GM21723 (cell line): Measurements from ENCODE around the gene SHF.
"Not testable (repeated sequence)": the region's sequence is repeated elsewhere in the genome, so short reads cannot be mapped to it uniquely, and the experiment has no call there.

Source experiments
- ATAC-seq: cut with Tn5 transposase; IDR thresholded peaks from one replicate; pipeline ENCODE4 v1.9.1; 2021; ENCODE audit warnings: mild to moderate bottlenecking, moderate library complexity; ENCODE audit not compliant: unreplicated experiment

Gene SHF

DNA sequence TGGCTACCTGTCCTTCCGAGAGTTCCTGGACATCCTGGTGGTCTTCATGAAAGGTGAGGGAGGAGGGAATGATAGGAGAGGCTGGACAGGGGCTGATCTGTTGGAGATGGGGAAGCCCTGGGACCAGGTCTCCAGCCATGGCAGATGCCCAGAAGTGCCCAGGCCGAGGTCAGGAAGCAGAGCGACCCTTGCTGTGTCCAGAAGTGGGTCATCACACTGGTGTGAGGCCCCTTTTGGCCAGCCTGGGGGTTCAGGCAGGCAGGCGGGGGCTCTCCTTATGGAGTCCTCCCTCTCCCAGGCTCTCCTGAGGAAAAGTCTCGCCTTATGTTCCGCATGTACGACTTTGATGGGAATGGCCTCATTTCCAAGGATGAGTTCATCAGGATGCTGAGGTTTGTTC is 40.2 kb downstream of the SHF start:
- no peak for ATAC-seq

DNA sequence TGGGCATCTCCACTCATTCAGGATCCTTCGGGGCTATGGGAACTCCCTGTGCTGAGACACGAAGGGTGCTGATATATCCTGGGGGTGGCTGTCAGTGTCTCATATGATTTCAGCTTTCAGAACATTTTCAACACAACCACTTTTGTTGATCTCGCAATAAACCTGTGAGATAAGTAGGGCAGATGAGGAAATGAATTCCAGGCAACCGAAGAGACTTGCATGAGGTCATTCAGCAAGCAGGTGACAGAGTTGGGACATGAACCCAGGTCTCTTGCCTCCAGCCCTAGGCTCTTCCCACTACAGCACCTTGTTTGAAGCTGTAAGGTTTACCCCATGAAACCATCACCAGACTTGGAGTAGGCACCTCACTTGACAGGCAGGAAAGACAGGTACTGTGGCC is 41.4 kb downstream of the SHF start:
- ATAC-seq = no peak

DNA sequence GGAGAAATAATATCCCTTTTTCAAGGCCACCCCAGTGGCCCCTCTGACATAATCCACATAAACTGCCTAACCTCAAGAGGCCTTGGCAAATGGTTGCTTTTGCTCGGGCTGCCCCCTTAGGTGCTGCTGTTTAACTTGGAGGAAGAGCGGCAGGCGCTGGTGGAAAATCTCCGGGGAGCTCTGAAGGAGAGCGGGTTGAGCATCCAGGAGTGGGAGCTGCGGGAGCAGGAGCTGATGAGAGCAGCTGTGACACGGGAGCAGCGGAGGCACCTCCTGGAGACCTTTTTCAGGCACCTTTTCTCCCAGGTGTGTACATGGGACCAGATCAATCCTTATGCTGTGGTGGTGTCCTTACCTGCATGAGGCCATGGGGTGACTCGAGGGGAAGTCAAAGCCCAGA is 43.0 kb downstream of the SHF start:
- no peak for ATAC-seq

DNA sequence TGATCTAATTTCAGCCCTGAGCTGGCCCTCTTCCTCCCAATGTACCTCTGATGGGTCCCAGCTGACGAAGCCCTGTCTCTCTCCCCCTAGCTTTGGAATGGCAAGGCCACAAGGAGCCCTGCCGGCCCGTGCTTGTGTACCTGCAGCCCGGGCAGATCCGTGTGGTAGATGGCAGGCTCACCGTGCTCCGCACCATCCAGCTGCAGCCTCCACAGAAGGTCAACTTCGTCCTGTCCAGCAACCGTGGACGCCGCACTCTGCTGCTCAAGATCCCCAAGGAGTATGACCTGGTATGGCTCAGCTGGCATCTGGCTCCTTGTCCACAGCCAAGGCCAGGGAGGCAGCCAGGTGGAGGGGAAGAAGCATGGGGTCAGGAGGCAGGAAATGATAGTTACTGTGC is 43.8 kb downstream of the SHF start:
- ATAC-seq = no peak

DNA sequence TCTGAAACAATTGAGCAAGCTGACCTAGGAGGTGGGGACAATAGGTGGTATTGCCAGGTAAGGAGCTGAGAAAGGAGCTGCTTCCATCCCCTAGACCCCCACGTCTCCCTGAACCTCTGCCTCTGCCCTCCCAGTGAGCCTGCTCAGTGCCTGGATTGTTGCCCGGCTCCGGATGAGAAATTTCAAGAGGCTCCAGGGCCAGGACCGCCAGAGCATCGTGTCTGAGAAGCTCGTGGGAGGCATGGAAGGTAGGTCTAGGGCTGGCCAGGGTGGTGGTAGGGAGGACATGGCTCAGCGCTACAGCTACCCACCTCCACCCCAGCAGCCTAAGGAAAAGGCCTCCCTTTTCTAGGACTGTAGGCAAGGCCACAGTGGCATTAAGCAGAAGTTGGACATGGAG is 44.7 kb downstream of the SHF start:
- ATAC-seq = no peak

DNA sequence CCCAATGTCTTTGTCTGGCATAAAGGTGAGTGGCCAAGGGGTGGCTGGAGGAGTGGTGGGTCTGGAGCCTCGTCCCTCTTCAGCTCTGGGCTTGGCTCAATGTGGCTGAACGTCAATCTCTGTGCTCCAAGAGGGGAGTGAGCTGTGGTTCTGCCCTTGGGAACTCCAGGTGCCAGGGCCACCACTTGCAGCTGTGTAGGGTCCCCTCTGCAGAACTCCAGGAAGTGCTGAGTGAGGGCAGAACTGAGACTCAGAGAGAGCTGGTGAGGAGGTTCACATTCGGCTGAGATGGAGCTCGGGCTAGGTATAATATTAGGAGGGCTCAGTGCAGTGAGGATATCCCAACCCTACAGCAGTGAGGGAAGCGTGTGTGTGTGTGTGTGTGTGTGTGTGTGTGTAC is 46.4 kb downstream of the SHF start:
- no peak for ATAC-seq

DNA sequence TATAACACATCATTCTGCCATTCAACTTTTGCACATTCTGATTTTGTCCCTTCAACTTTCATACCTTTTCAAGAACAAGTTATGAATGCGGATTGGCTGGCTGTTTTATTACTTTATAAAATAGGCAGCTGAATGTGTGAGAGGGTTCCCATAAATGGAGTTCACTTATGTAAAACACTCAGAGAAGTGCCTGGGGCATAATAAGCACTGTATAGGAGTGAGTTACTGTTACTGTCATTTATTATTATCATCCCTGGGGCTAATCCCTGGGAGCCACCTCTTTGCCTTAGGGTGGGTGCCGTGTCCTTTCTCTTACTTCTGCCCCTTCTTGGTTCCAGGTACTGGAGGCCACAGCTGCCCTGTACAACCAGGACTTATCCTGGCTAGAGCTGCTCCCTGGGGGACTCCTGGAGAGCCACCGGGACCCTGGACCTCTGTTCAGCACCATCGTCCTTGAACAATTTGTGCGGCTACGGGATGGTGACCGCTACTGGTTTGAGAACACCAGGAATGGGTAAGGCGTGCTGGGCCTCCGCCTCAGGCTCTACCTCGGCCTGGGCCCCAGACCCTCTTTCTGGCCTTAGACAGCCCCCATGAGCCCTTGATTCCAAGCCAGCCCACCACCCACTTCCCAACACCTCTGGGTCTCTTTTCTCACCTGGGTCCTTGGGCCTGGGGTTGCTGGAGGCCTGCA is 47.1 kb downstream of the SHF start:
- ATAC-seq = no peak

DNA sequence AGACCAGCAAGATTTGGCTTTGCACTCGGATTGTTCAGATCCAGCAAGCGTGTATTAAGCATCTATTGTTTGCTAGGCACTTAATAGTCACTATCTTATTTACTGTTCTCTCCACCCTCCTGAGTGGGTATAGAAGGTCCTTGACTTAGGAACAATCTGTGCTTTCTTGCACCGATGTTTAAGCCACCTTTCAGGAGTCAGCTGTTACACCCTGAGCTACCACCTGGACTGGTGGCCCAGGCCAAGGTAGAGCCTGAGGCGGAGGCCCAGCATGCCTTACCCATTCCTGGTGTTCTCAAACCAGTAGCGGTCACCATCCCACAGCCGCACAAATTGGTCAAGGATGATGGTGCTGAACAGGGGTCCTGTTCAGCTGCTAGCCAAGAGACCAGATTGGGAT is 48.0 kb downstream of the SHF start:
- ATAC-seq = no peak

DNA sequence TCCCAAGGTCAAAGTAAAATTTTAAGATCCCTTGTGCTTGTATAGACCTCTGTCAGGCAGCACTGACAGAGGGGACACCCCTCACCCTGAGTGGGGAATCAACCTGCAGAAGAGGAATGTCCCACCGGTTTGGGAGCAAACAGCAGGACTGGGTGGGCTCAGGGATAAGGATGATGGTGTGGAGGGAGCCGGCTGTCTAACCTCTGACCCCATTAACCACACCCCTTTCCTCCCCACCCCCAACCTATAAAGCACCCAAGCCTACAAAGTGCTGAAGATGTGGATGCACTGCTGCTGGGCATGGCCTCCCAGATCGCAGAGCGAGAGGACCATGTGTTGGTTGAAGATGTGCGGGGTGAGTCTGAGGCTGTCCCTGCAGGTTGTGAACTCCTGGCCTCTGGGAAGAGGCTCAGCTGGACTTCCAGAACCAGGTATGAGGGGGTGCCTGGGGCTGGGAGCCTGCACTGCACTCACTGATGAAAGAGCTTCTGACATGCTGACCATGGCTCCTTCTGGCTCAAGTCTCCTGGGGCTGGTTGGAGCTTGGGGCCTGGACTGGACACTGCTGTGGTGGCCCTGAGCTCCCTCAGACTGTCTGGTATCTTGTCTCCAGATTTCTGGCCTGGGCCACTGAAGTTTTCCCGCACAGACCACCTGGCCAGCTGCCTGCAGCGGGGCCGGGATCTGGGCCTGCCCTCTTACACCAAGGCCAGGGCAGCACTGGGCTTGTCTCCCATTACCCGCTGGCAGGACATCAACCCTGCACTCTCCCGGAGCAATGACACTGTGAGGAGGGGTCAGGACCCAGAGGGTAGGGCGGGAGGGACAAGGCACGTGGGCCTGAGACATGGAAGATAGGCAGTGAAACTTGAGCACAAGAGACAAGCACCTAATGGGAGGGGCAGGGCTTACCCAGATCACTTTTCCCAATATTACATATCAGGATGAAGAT is 48.7 kb downstream of the SHF start:
- no peak for ATAC-seq

DNA sequence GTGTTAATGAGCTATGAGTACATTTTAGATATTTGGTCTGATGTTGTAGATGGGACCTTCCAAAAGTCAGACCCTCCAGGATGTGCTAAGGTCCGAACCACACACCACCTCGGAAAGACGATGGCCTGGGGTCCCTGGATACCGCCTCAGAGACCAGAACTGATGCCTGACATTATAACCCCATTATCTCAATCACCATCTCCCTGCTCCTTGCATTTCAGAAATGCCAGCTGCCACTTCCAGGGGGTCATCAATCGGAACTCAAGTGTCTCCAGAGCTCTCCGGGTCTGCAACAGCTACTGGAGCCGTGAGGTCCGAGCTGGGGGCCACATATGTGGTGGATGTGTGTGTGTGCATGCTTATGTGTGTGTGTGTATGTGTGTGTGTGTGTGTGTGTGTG is 50.1 kb downstream of the SHF start:
- no peak for ATAC-seq

DNA sequence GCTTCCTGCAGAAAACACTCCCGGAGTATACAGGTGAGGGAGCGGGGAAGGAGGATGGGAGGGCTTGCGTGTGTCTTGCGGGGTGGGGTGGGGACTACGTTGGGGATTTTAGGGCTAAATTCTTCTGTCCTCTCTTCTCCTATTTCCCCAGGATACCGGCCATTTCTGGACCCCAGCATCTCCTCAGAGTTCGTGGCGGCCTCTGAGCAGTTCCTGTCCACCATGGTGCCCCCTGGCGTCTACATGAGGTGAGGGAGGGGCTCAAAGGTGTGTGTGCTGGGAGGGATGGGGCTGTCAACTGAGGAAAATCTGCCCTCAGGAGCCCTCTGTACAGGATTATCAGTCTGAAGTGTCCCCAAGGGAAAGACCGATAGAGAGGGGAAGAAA is 51.4 kb downstream of the SHF start:
- no peak for ATAC-seq

DNA sequence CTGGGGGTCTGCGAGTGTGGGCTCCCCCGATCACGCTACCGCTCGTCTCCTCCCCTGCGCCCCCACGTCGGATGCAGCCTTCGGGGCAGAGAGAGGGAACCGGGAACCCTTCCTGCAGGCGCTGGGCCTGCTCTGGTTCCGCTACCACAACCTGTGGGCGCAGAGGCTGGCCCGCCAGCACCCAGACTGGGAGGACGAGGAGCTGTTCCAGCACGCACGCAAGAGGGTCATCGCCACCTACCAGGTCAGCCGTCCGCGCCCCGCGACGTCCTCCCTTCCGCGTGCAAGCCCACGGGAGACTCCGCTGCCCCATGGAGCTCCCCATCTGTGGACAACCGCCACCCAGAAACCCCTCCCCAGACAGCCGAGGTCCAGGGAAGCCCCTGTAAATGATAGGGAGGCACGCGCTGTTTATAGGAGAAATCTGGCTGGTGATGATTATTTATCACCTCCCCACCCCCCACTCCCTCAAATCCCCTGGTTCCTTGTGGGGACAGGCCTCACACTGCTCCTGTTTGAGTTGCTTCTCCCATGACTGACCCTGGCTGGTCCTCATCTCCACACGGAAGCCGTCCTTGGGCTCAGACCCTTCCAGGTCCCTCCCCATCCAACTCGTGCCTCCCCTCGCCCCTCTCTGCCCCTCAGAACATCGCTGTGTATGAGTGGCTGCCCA is 51.9 kb downstream of the SHF start:
- not testable (repeated sequence) for ATAC-seq

DNA sequence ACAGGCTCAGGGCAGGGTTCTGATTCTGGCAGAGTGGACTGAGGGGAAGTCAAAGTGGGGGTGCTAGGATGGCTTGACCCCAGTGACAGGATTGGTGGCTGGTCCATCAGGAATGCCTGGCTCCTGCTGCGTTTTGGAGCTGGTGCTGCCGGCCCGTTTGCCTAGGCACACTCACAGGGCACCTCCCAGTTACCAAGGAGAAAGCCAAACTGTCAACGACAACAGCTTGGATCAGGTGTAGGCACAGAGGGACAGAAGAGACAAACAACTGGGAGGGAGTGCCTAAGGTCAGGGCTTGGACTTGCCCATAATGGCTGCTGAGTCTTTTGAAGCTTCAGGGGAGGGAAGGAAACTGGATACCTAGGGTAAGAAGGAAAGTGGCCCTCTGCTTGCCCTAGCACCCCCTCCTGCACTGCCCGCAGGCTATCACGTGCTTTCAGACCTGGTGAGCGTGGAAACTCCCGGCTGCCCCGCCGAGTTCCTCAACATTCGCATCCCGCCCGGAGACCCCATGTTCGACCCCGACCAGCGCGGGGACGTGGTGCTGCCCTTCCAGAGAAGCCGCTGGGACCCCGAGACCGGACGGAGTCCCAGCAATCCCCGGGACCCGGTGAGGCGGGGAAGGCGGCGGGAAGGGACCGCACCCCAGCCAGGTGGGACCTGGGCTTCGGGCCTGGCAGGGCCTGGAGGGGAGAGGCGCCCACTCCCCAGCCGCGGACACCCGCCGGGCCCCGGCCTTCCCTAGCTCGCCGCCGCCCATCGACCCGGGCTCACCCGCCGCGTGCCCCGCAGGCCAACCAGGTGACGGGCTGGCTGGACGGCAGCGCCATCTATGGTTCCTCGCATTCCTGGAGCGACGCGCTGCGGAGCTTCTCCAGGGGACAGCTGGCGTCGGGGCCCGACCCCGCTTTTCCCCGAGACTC is 52.8 kb downstream of the SHF start:
- ATAC-seq = no peak

DNA sequence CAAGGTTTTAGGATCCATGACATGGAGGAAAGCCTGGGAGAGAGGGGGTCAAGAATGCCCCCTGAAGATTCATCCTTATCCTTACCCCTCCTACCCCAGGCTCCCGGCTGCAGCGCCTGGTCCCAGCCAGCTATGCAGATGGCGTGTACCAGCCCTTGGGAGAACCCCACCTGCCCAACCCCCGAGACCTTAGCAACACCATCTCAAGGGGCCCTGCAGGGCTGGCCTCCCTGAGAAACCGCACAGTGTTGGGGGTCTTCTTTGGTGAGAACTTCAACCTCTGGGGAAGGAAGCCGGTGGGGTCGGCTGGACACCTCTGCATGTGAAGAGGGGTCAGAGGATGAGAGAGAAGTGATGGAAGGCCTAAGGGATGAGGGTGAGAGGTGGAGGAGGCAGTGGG is 53.7 kb downstream of the SHF start:
- ATAC-seq = no peak

DNA sequence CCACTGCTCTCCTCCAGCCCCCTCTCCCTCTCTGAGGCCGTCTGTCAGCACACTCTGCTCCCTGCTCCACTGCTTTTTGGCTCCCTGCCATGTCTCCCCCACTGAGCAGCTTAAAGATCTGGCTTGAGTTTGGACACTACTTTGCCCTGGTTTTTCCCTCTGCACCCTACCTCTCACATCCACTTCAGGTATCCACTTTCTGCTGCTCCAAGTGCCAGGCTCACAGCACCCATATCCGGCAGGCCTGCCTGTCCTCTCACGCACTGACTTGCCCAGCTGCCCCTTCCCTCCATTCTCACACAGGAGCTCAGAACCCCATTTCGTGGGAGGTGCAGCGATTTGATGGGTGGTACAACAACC is 54.2 kb downstream of the SHF start:
- no peak for ATAC-seq

DNA sequence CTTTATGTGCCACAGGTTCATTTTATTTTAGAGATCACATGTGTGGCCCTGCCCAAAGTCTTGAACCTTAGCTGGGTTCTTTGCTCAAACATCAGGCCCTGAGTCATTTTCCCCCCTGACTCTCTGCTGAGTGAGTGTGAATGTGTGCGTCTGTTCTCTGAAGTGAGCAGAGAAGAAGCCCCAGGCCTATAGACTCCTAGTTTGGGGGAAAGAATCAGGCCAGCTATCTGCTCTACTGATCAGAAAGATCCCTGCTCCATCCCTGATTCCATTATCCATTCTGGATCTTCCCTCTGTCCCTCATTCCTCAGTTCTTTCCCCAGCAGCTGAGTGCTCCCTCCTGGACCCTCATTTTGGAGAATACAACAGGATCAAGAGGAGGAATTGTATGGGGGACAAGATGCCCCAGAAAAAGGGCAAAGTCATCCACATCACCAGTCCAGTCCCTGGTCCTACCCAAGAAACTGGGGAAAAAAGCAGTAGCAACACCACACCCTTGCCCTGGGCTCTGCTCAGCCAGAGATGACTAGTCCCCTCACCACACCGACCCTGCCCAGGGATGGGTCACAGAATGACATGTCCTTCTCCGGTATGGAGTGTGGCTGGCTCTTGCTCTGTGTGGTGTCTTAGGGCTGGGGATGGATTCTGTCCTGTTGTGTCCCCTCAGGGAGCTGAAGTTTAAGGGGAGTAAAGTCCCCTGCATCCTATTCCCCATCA is 54.8 kb downstream of the SHF start:
- no peak for ATAC-seq

DNA sequence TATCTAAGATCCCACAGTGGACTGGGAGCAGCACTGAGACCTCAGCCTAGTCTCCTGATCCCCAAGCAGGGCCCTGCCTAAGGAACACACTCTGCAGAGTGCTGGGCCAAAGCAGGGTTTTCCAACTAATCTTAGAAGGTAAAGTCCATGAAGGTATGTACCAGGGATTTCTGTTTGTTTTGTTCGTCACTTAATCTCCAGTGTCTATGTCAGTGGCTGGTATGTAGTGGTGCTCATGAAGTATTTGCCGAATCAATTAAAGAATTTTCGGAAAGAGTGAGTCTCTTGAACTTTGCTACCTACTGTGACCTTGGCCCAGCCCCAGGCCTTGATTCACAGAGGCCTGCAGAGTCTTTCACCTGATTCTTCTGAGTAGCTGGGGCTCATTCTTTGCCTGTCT is 56.3 kb downstream of the SHF start:
- no peak for ATAC-seq

DNA sequence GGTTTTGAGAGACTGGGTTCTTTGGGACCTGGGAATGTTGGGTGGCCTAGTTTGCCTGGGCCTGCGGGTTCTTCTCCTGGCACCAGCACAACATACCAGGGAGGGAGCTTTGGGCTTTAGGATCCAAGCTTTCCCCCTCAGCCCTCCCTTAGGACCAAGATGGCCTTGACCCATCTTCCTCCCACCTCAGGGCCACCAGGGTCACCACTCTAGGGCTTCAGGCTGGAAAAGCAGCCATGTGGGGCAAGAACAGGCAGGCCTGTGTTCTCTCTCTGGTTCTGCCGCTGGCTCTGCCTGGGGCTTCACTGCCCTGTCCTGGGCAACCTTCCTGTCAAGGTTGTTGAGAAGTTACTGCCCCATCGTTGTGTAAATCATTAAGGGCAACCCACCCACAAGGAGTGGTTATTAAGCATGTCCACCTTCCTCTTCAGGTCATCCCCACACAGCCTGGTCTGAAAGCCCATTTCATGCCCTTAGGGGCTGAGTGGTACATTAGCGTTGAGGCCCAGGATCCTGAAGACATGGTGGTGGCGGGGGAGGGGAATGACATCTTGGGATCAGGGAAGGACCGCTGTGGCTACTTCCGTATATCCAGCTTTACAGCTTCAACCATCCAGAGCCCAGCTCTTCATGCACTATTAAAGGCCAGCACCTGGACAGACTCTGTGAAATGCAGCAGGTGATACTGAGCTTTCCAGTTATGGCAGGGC is 57.3 kb downstream of the SHF start:
- ATAC-seq = no peak

DNA sequence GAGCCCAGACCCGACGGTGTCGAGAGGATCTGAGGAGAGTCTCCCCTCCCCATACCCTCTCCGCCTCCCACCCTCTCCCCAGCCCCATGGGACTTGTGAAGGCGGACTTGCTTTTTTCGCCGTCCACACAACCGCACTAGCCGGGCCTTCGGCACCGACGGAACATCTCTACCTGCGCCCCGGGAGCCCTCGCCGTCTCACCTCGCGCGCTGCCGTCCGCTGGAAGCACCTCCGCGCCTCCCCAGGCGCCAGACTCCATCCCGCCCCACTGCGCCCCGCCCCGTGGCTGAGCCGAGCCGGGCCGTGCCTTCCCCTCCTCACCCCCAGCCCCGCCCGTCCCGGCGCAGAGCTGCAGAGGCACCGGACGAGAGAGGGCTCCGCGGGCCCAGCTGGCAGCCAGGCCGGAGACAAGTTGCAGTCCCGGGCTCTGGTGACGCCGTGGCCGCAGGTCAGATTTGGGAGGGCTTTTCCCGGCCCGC is 58.1 kb downstream of the SHF start, which contains the start of the genes DUOX1 and DUOXA1:
DUOX1 (plus strand) TSS at position 344 of the 479 bp plus-strand sequence. CDS start 1,973 bp downstream, outside the sequence.
DUOXA1 (minus strand) TSS at position 229 of the 479 bp plus-strand sequence. CDS start 6,865 bp downstream, outside the sequence.
- no peak for ATAC-seq
